HG03469 (cell line): ENCODE data around the gene ITGB4.

Experiments
- ATAC-seq: cut with Tn5 transposase; IDR thresholded peaks from one replicate; pipeline ENCODE4 v1.9.1; 2021; ENCODE audit warnings: mild to moderate bottlenecking, moderate library complexity, moderate number of reproducible peaks; ENCODE audit not compliant: unreplicated experiment

The ITGB4 gene

DNA sequence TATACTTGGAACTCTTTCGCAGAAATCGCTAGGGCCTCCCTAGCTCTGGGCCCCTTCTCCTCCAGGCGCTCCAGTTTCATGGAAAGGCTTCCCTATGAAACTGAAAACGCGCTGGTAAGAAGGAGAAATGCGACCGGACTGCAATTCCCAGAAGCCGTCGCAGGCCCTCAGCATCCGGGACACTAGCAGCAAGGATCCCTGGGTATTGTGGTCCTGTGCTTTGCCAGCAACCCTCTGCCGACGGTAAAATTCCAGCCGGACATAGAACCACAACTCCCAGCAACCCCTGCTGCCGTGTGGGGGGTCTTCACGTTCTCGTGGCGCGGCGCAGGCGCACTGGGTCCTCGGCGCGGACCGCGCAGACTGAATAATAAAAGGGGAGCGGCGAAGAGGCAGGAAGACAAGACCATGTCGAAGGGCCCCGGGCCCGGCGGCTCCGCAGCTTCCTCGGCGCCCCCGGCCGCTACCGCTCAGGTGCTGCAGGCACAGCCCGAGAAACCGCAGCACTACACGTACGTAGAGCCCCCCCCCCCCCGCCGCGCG, 63.3 kb downstream of the ITGB4 start, which contains the start of gene UNK:
Gene UNK, plus strand, starts transcription at position 334 of the 543 bp plus-strand sequence. Its CDS starts 75 bp downstream, at position 409.
- peak; percentile 31 for ATAC-seq

DNA sequence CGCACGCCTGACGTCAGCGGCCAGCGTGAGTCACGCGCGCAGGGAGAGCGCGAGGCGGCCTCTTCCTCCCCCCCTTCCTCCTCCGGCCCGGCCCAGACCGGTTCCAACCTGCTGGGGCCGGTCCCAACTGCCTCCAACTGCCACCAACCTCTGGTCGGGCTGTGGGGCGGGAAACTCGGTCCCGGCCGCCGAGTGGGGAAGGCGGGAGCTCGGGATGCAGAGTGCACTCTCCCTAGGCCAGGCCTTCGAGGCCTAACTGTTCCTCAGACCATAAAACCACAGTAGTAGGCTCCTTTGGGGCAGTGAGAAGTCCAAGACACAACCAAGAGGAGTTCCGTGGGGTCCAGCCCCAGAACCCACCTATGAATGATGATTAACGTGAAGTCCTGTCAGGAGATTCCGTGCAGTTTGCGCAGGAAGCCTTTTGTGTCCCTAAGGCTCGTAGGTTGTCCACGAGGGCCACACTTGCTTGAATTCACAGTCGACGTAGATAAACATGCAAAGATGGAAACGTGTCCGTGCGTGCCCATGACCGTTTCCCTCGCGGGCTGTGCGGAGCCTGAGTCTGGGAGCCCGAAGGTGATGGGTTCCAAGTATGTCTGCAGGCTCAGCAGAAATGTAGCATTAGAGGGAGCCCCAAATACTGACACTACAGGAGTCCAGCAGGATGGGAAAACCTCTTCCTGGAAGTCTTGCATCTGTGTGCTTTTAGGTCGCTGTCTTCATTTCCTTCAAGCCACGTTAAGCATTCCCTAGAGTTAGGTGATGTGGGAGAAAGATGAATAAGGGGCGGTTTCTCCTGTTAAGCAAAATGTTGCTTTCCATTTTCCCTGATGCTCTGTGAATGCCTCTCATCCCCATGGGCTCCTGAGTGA, 64.0 kb downstream of the ITGB4 start:
- ATAC-seq = peak; percentile 27

- no peak for ATAC-seq
Observed at GRCh38 chr17:75791254-75791653, 70.0 kb downstream of the ITGB4 start.

- no peak for ATAC-seq
Observed at GRCh38 chr17:75793460-75793859, 72.2 kb downstream of the ITGB4 start.

- ATAC-seq = no peak
Observed at GRCh38 chr17:75795820-75796607, 74.8 kb downstream of the ITGB4 start.

- no peak for ATAC-seq
Observed at GRCh38 chr17:75799402-75799801, 78.1 kb downstream of the ITGB4 start.

DNA sequence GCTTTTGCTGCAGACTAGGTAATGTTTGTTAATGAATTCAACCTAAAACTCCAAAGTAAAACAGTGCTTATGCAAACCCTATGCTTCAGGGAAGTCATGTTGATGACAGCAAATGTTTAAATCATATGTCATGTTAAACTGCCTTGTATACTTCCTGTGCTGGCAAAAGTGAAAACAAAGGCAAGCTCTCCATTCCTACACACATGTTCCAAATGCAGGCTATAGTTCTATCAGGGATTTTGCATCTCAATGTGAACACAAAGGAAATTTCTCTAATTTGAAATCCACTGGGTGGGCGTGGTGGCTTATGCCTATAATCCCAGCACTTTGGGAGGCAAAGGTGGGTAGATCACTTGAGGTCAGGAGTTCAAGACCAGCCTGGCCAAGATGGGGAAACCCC, 82.6 kb downstream of the ITGB4 start:
- no peak for ATAC-seq

- ATAC-seq = no peak
Observed at GRCh38 chr17:75806822-75807500, 85.7 kb downstream of the ITGB4 start.
